Neuronal stem cell (in vitro differentiated cells): ENCODE results near the gene OR8B8. TPM values are rescaled to one million over a fixed set of nuclear protein-coding genes. Genes with fewer than 3 reads are reported as not detected.

Source experiments
- DNase-seq: peaks from one replicate; pipeline ENCODE4 v3.0.0-alpha.2; 2013; ENCODE audit warnings: low spot score
- H2AFZ ChIP-seq: one replicate; pipeline ENCODE4 v1.6.1; 2013; ENCODE audit warnings: mild to moderate bottlenecking, low read length, inconsistent platforms
- H2AK5ac ChIP-seq: 2 replicates; pipeline ENCODE4 v1.6.1; 2013; ENCODE audit warnings: low read depth, mild to moderate bottlenecking, inconsistent platforms, low read length, moderate library complexity, mixed read lengths
- H2BK120ac ChIP-seq: 2 replicates; pipeline ENCODE4 v1.6.1; 2013; ENCODE audit warnings: low read depth, mild to moderate bottlenecking, inconsistent platforms, low read length, moderate library complexity, mixed read lengths
- H2BK12ac ChIP-seq: one replicate; pipeline ENCODE4 v1.6.1; 2013; ENCODE audit warnings: low read length, inconsistent platforms
- H2BK15ac ChIP-seq: 2 replicates; pipeline ENCODE4 v1.6.1; 2013; ENCODE audit warnings: mild to moderate bottlenecking, low read length, inconsistent platforms, mixed read lengths
- H2BK5ac ChIP-seq: one replicate; pipeline ENCODE4 v1.6.1; 2013; ENCODE audit warnings: inconsistent platforms, mild to moderate bottlenecking, low read length, moderate library complexity
- H3K14ac ChIP-seq: one replicate; pipeline ENCODE4 v1.6.1; 2013; ENCODE audit warnings: low read length, inconsistent platforms
- H3K18ac ChIP-seq: 2 replicates; pipeline ENCODE4 v1.6.1; 2013; ENCODE audit warnings: low read length, inconsistent platforms
- H3K23ac ChIP-seq: 2 replicates; pipeline ENCODE4 v1.6.1; 2013; ENCODE audit warnings: low read depth, mild to moderate bottlenecking, mixed read lengths, low read length, inconsistent platforms; ENCODE audit not compliant: poor library complexity
- H3K27ac ChIP-seq: replicated peaks from 3 replicates; pipeline ENCODE4 v1.5.1; 2013; ENCODE audit warnings: low read length, inconsistent platforms
- H3K27me3 ChIP-seq, 3 experiments: 2 replicates each; pipeline ENCODE4 v1.6.1; 2013; ENCODE audit warnings: low read length in 3 of 3, mild to moderate bottlenecking in 2 of 3, inconsistent platforms in 1 of 3, low read depth in 1 of 3, mixed read lengths in 1 of 3, moderate library complexity in 1 of 3; ENCODE audit not compliant: control insufficient read depth in 3 of 3, insufficient read depth in 3 of 3
- H3K36me3 ChIP-seq, 2 donors: replicated peaks in 1 of 2; 2 replicates each; pipeline ENCODE4 v1.6.1; 2013; ENCODE audit warnings: low read length in 2 of 2; ENCODE audit not compliant: control insufficient read depth in 2 of 2, insufficient read depth in 2 of 2
- H3K4ac ChIP-seq: 2 replicates; pipeline ENCODE4 v1.6.1; 2013; ENCODE audit warnings: inconsistent platforms, mild to moderate bottlenecking, low read length, moderate library complexity
- H3K4me1 ChIP-seq, 2 donors: 1 replicate in 1 of 2; 2 replicates in 1 of 2; pipeline ENCODE4 v1.6.1; 2013; ENCODE audit warnings: low read length in 2 of 2, low read depth in 1 of 2; ENCODE audit not compliant: control insufficient read depth in 2 of 2, insufficient read depth in 1 of 2
- H3K4me2 ChIP-seq: one replicate; pipeline ENCODE4 v1.6.1; 2013; ENCODE audit warnings: mild to moderate bottlenecking, low read length, inconsistent platforms; ENCODE audit not compliant: insufficient read depth, poor library complexity, severe bottlenecking
- H3K4me3 ChIP-seq, 2 donors: 2 replicates each; pipeline ENCODE4 v1.5.1; 2013; ENCODE audit warnings: low read length in 2 of 2, mild to moderate bottlenecking in 2 of 2, inconsistent platforms in 1 of 2, moderate library complexity in 1 of 2
- H3K79me1 ChIP-seq: one replicate; pipeline ENCODE4 v1.6.1; 2013; ENCODE audit warnings: low read depth, mild to moderate bottlenecking, inconsistent platforms, low read length, moderate library complexity
- H3K9ac ChIP-seq: one replicate; pipeline ENCODE4 v1.6.1; 2013; ENCODE audit warnings: mild to moderate bottlenecking, low read depth, low read length, inconsistent platforms; ENCODE audit not compliant: poor library complexity
- H3K9me3 ChIP-seq, 2 donors: replicated peaks in 1 of 2; 2 replicates each; pipeline versions ENCODE3 to v1.6.1; 2013; ENCODE audit warnings: low read length in 2 of 2, mild to moderate bottlenecking in 2 of 2, inconsistent platforms in 1 of 2, low read depth in 1 of 2, mixed read lengths in 1 of 2, moderate library complexity in 1 of 2; ENCODE audit not compliant: control insufficient read depth in 2 of 2, insufficient read depth in 1 of 2
- H4K8ac ChIP-seq: one replicate; pipeline ENCODE4 v1.6.1; 2013; ENCODE audit warnings: low read depth, mild to moderate bottlenecking, inconsistent platforms, low read length, moderate library complexity
- H4K91ac ChIP-seq: one replicate; pipeline ENCODE4 v1.6.1; 2013; ENCODE audit warnings: low read length, low read depth, mild to moderate bottlenecking, inconsistent platforms; ENCODE audit not compliant: poor library complexity
- WGBS, 2 donors: extraction: QIAGEN DNeasy Blood & Tissue Kit; methylation state at CpG; one replicate each; pipeline ENCODE4 v1.1.7; 2013; ENCODE audit warnings: missing lambda C conversion rate in 2 of 2, mixed read lengths in 1 of 2; ENCODE audit not compliant: insufficient read length in 2 of 2, insufficient replicate concordance in 1 of 2; ENCODE audit errors: extremely low coverage in 2 of 2; 5-methylcytosine and 5-hydroxymethylcytosine counted together
- polyA plus RNA-seq, 2 experiments: library from polyadenylated mRNA; stranded (reverse); fragments of 200-250 nt; gene quantifications; one replicate each; pipeline ENCODE4 v1.2.3, GENCODE V29; 2013

OR8B8 gene
- not detected for polyA plus RNA-seq (2013, experiment 1 of 2)
- not detected for polyA plus RNA-seq (2013, experiment 2 of 2)

DNA sequence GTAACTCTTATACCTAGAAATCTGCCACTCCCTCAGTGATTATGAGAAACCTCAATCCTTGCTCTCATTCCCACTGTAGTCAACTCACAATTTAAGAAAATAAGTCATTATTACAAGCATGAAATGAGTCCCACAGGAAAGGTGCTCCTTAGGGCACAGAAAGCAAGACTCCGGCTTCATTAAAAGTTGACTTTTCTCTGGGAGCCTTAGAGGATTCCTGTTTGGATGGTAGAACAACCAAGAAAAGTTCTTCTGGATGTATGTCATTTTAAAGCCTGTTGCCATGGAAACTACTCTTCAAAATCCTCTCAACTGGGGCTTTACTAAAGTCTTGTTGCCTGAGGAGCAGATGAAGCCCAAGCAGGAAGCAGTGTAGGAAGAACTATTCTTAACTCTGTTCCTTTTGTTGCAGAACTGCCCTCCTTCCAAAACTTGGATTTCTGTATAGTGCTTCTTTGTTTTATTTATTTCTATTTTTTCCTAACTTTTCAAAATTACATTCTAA lies at the start of gene OR8B8:
TSS of gene OR8B8 (minus strand) at position 51 of the 505 bp plus-strand sequence. CDS start 4,611 bp downstream, outside the sequence.
- no peak within 1 kb of the TSS for H2BK5ac ChIP-seq
- H3K27me3 ChIP-seq, result no peaks in the 10 kb centered on the region
- no peak within 1 kb of the TSS for H2BK120ac ChIP-seq
- no peak within 1 kb of the TSS for H3K4ac ChIP-seq
- H3K36me3 ChIP-seq, result no peaks in the 10 kb centered on the region
- H2AFZ ChIP-seq, result no peak within 1 kb of the TSS
- no peak within 1 kb of the TSS for H2BK12ac ChIP-seq
- H3K4me2 ChIP-seq, result no peak within 1 kb of the TSS
- no peak for DNase-seq
- no peaks in the 10 kb centered on the region for H3K79me1 ChIP-seq
- no peak within 1 kb of the TSS for H3K18ac ChIP-seq
- no peak within 1 kb of the TSS for H3K27ac ChIP-seq
- H3K4me1 ChIP-seq, result no peaks in the 10 kb centered on the region
- no peak within 1 kb of the TSS for H3K14ac ChIP-seq
- H2AK5ac ChIP-seq, result no peak within 1 kb of the TSS
- no peak within 1 kb of the TSS for H3K9ac ChIP-seq
- no CpG with 5 or more reads among the region's 1 CpG for WGBS, 2 donors
- no peak within 1 kb of the TSS for H4K8ac ChIP-seq
- no peak within 1 kb of the TSS for H3K4me3 ChIP-seq
- no peaks in the 10 kb centered on the region for H3K9me3 ChIP-seq
- no peak within 1 kb of the TSS for H2BK15ac ChIP-seq
- H4K91ac ChIP-seq, result no peak within 1 kb of the TSS
- no peak within 1 kb of the TSS for H3K23ac ChIP-seq

DNA sequence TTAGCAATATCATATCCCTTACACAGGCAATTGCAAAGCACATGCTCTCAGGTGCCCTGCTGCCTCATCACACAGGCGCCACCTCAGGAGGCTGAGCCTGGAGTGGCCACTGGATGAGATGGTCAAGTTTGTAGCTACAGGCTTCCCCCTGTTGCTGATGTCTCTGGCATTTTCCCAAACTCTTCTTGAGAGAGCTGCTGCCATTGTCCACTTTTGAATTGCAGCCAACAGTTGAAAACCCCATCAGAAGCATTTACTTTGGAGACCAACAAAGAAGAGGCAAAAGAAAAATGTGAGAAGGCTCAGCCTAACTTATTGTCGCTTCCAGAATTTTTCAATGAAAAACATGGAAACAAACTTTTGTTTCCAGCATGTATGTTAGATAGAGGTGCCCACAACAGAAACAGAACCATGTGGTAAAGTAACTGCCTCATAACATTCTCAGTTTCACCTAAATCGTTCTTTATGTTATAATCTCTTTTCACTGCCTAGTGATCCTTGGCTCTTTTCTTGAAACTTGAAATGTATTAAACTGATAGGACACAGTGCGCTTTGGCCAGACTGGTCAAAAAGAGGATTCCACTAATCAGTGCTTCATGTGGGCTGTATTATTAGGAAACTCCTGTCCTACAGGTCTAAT lies 47.6 kb upstream of the OR8B8 start:
- H3K4me1 ChIP-seq, result no peaks in the 10 kb centered on the region

DNA sequence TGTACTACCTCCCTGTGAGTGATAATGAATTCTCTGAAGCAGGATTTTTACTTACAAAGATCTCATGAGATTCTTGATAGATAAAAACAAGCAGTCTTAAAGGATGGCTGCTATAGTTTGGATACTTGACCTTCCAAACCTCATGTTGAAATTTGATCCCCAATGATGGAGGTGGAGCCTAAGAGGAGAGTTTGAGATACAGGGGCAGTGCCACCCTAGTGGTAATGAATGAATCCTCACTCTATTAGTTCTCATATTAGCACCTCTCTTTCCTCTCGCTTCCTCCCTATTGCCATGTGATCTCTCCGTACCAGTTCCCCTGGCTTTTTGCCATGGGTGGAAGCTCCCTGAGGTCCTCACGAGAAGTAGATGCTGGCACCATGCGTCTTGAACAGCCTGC lies 37.9 kb upstream of the OR8B8 start:
- Histone ChIP-seq H2BK15ac (no peak overlapping the region), H3K79me1 (no peaks in the 10 kb centered on the region), H2AFZ (no peak overlapping the region), H2AK5ac (no peak overlapping the region), H3K27me3 (no peaks in the 10 kb centered on the region), H3K23ac (no peak overlapping the region), H3K4ac (no peak overlapping the region), H3K18ac (no peak overlapping the region), H2BK120ac (no peak overlapping the region), H3K9ac (no peak overlapping the region), H3K4me1 (peaks cover 0 to 4% of the 10 kb centered on the region in 2 donors), H3K9me3 (no peaks in the 10 kb centered on the region), H3K14ac (no peak overlapping the region), H3K27ac (no peak overlapping the region), H3K4me2 (no peak overlapping the region), H4K91ac (no peak overlapping the region), H3K36me3 (no peaks in the 10 kb centered on the region), H3K4me3 (no peak overlapping the region), H2BK12ac (no peak overlapping the region), H4K8ac (no peak overlapping the region), H2BK5ac (no peak overlapping the region)
- no CpG with 5 or more reads among the region's 4 CpGs for WGBS, 2 donors
- DNase-seq, result no peak

More for the DNA sequence above, 47.6 kb upstream of the OR8B8 start:
- Histone ChIP-seq H2BK12ac (no peak overlapping the region), H3K9ac (no peak overlapping the region), H2BK15ac (no peak overlapping the region), H3K4me2 (no peak overlapping the region), H4K91ac (no peak overlapping the region), H2AK5ac (no peak overlapping the region), H2BK5ac (no peak overlapping the region), H3K4ac (no peak overlapping the region), H3K14ac (no peak overlapping the region), H2BK120ac (no peak overlapping the region), H3K27me3 (no peaks in the 10 kb centered on the region), H3K23ac (no peak overlapping the region), H4K8ac (no peak overlapping the region), H3K18ac (no peak overlapping the region), H3K27ac (no peak overlapping the region), H3K79me1 (no peaks in the 10 kb centered on the region), H3K36me3 (no peaks in the 10 kb centered on the region), H2AFZ (no peak overlapping the region), H3K4me3 (no peak overlapping the region), H3K9me3 (no peaks in the 10 kb centered on the region)
- no CpG with 5 or more reads among the region's 4 CpGs for WGBS, 2 donors
- no peak for DNase-seq

- no CpG with 5 or more reads among the region's 9 CpGs for WGBS, 2 donors
- Histone ChIP-seq H2BK5ac (no peak overlapping the region), H3K9me3 (no peaks in the 10 kb centered on the region), H2AFZ (no peak overlapping the region), H3K23ac (no peak overlapping the region), H3K27me3 (no peaks in the 10 kb centered on the region), H2BK15ac (no peak overlapping the region), H2BK12ac (no peak overlapping the region), H3K79me1 (no peaks in the 10 kb centered on the region), H3K4me1 (peaks cover 0 to 4% of the 10 kb centered on the region in 2 donors), H3K18ac (peak overlapping the region; percentile 68), H2BK120ac (no peak overlapping the region), H4K91ac (no peak overlapping the region), H3K27ac (no peak overlapping the region), H2AK5ac (no peak overlapping the region), H3K14ac (no peak overlapping the region), H3K36me3 (no peaks in the 10 kb centered on the region), H3K4me2 (no peak overlapping the region), H3K9ac (no peak overlapping the region), H3K4ac (no peak overlapping the region), H4K8ac (no peak overlapping the region), H3K4me3 (no peak overlapping the region)
- DNase-seq, result no peak
These were observed 37.1 kb upstream of the OR8B8 start for GRCh38 chr11:124482362-124483147.
